GM12878 (cell line): Measurements from ENCODE around the gene DAB2IP. TPM values are rescaled to one million over a fixed set of nuclear protein-coding genes. Genes with fewer than 3 reads are reported as not detected.

Source experiments
- ATAC-seq: fragments of 200-7000 bp; cut with Tn5 transposase; 3 replicates; pipeline ENCODE4 v1.9.1; 2020; ENCODE audit warnings: mild to moderate bottlenecking, moderate library complexity
- BruUV-seq: library from RNA; stranded (reverse); fragments of 400-500 nt; replicated peaks from 2 replicates; lab custom pipeline; 2021; lab: Mats Ljungman, UMichigan
- CTCF ChIA-PET: fragments of 300-600 bp; sonication (Branson Sonifier 250); formaldehyde crosslinking; extraction: SDS; loops from one replicate; lab custom pipeline; 2021; ENCODE audit warnings: inconsistent platforms; lab: Yijun Ruan, JAX
- POLR2A ChIA-PET: fragments of 350-600 bp; formaldehyde crosslinking; extraction: SDS; loops from one replicate; lab custom pipeline; 2021; ENCODE audit warnings: inconsistent platforms; lab: Charles Lee
- RAD21 ChIA-PET: fragments of 300-600 bp; sonication (Branson Sonifier 250); formaldehyde crosslinking; loops from one replicate; lab custom pipeline; 2023; ENCODE audit warnings: antibody characterized with exemption; ENCODE audit not compliant: unreplicated experiment; lab: Charles Lee
- SMC1A ChIA-PET: fragments of 300-600 bp; sonication (Branson Sonifier 250); formaldehyde crosslinking; loops from one replicate; lab custom pipeline; 2023; ENCODE audit not compliant: unreplicated experiment, uncharacterized antibody; lab: Charles Lee
- DNase-seq: peaks from one replicate; pipeline ENCODE4 v3.0.0-alpha.2; 2011; ENCODE audit warnings: low read depth, low spot score
- FAIRE-seq: peaks from 3 replicates; lab custom pipeline; 2011; peaks lifted over from hg19 to GRCh38; lab: Jason Lieb, UNC
- H2AFZ ChIP-seq: 2 replicates; pipeline ENCODE4 v1.6.0; 2011; ENCODE audit warnings: low read depth, low read length, control low read depth; ENCODE audit not compliant: control insufficient read depth
- H3K27ac ChIP-seq: 2 replicates; pipeline ENCODE4 v1.5.1; 2011; ENCODE audit warnings: control low read depth; ENCODE audit not compliant: control insufficient read depth, insufficient read depth
- H3K27me3 ChIP-seq, 2 experiments: replicated peaks in 1 of 2; 2 replicates each; pipeline versions ENCODE4 v1.6.0 to v1.6.1; 2011; ENCODE audit warnings: low read length in 1 of 2; ENCODE audit not compliant: control insufficient read depth in 2 of 2, insufficient read depth in 2 of 2
- H3K36me3 ChIP-seq, 2 experiments: 2 replicates each; pipeline ENCODE4 v1.5.1; 2011; ENCODE audit warnings: low read length in 1 of 2; ENCODE audit not compliant: control insufficient read depth in 2 of 2, insufficient read depth in 2 of 2
- H3K4me1 ChIP-seq: 2 replicates; pipeline ENCODE4 v1.6.1; 2011; ENCODE audit warnings: mild to moderate bottlenecking, low read length, moderate library complexity, mixed read lengths; ENCODE audit not compliant: control insufficient read depth, insufficient read depth
- H3K4me2 ChIP-seq: 2 replicates; pipeline ENCODE4 v1.6.0; 2011; ENCODE audit warnings: control low read depth; ENCODE audit not compliant: control insufficient read depth, insufficient read depth
- H3K4me3 ChIP-seq: fragments of 200-600 bp; sonication (generic); 2 replicates; pipeline ENCODE4 v1.5.1; 2016
- H3K79me2 ChIP-seq: 2 replicates; pipeline ENCODE4 v1.6.0; 2011; ENCODE audit warnings: low read length; ENCODE audit not compliant: control insufficient read depth, insufficient read depth
- H3K9ac ChIP-seq: 2 replicates; pipeline ENCODE4 v1.8.0; 2011; ENCODE audit warnings: low read length, control low read depth, mixed read lengths; ENCODE audit not compliant: control insufficient read depth, insufficient read depth
- H3K9me3 ChIP-seq: replicated peaks from 3 replicates; pipeline ENCODE4 v1.5.1; 2011; ENCODE audit warnings: mild to moderate bottlenecking, low read length; ENCODE audit not compliant: control insufficient read depth, insufficient read depth
- H4K20me1 ChIP-seq: 2 replicates; pipeline ENCODE4 v1.6.0; 2011; ENCODE audit not compliant: control insufficient read depth, insufficient read depth
- ATF7 ChIP-seq: fragments of 450-650 bp; IDR thresholded peaks from 2 replicates; pipeline ENCODE4 v1.6.1; 2016; ENCODE audit warnings: low read depth, mild to moderate bottlenecking
- CBFB ChIP-seq: IDR thresholded peaks from 2 replicates; pipeline ENCODE4 v1.6.1; 2016; ENCODE audit warnings: antibody characterized with exemption, low read depth
- CEBPB ChIP-seq, 2 experiments: fragments of 150-350 bp in 1 of 2; IDR thresholded peaks; 2 replicates each; pipeline ENCODE4 v1.6.1; 2012 to 2014; ENCODE audit warnings: low read depth in 2 of 2, low read length in 2 of 2, borderline replicate concordance in 1 of 2, inconsistent platforms in 1 of 2
- EED ChIP-seq: sonication (generic); IDR thresholded peaks from 2 replicates; pipeline ENCODE4 v1.6.1; 2016; ENCODE audit warnings: antibody characterized with exemption, low read depth
- RELA ChIP-seq: fragments of 450-650 bp; IDR thresholded peaks from 2 replicates; pipeline ENCODE4 v1.8.0; 2014; ENCODE audit warnings: borderline replicate concordance; ENCODE audit not compliant: partially characterized antibody
- SMAD5 ChIP-seq: IDR thresholded peaks from 2 replicates; pipeline ENCODE4 v1.6.1; 2016; ENCODE audit warnings: antibody characterized with exemption, low read depth
- SP1 ChIP-seq: IDR thresholded peaks from one replicate; pipeline ENCODE4 v1.6.1; 2011; ENCODE audit warnings: low read depth, low read length
- SRF ChIP-seq, 2 experiments: IDR thresholded peaks; 2 replicates each; pipeline ENCODE4 v1.6.1; 2011; ENCODE audit warnings: low read depth in 2 of 2, low read length in 2 of 2, mild to moderate bottlenecking in 1 of 2, moderate library complexity in 1 of 2
- STAT1 ChIP-seq: fragments of 450-650 bp; conservative IDR thresholded peaks from 2 replicates; pipeline ENCODE4 v1.6.1; 2014; ENCODE audit warnings: antibody characterized with exemption, mild to moderate bottlenecking
- TBL1XR1 ChIP-seq: IDR thresholded peaks from 2 replicates; pipeline ENCODE4 v1.6.1; 2012; ENCODE audit warnings: low read depth, low read length, improper control_type of control experiment
- TCF7 ChIP-seq: IDR thresholded peaks from 2 replicates; pipeline ENCODE4 v1.6.1; 2014; ENCODE audit warnings: antibody characterized with exemption, borderline replicate concordance
- ZNF207 ChIP-seq: fragments of 450-650 bp; IDR thresholded peaks from 2 replicates; pipeline ENCODE4 v1.6.1; 2014; ENCODE audit warnings: antibody characterized with exemption, mild to moderate bottlenecking, borderline replicate concordance
- ZNF274 ChIP-seq: IDR thresholded peaks from one replicate; pipeline ENCODE4 v1.8.0; 2011; ENCODE audit not compliant: insufficient read length, insufficient read depth
- ZNF384 ChIP-seq: IDR thresholded peaks from 2 replicates; pipeline ENCODE4 v1.6.1; 2012; ENCODE audit warnings: low read depth, mild to moderate bottlenecking, low read length, improper control_type of control experiment, borderline replicate concordance
- WGBS: methylation state at CpG from one replicate; pipeline ENCODE4 v1.1.6; 2016; ENCODE audit warnings: low lambda C conversion rate; ENCODE audit not compliant: insufficient replicate concordance, insufficient coverage; ENCODE audit errors: missing lambda C conversion rate; 5-methylcytosine and 5-hydroxymethylcytosine counted together
- in situ Hi-C: fragments of 300-500 bp; cut with MboI; formaldehyde crosslinking; loops from 9 replicates; pipeline ENCODE4 v1.14.3; 2018; ENCODE audit warnings: mixed read lengths
- intact Hi-C: fragments of 100-400 bp; cut with micrococcal nuclease; formaldehyde crosslinking; loops from one replicate; pipeline ENCODE4 v1.14.2; 2022; ENCODE audit not compliant: unreplicated experiment
- polyA plus RNA-seq, 11 experiments: library from polyadenylated mRNA; depleted of rRNA in 4 of 11; unstranded in 6 of 11; stranded (reverse) in 5 of 11; fragments of >200 nt; fragmentation: Nextera tagmentation in 4 of 11; fragmentation: Illumina TruSeq in 1 of 11; extraction: Ambion mirVana in 4 of 11; extraction: Trizol in 1 of 11; gene quantifications; 1 replicate in 1 of 11; 2 replicates in 10 of 11; pipeline versions ENCODE4 v1.2.1 to v1.2.3, GENCODE V29; 2011 to 2016; ENCODE audit warnings: inconsistent platforms in 2 of 11, missing spikeins in 2 of 11, low read depth in 1 of 11
- total RNA-seq, 4 experiments: library from RNA; depleted of rRNA in 3 of 4; stranded (reverse); fragments of >200 nt in 3 of 4; fragmentation: Illumina TruSeq in 1 of 4; extraction: Trizol in 1 of 4; gene quantifications; 2 replicates each; pipeline versions ENCODE4 v1.2.1 to v1.2.3, GENCODE V29; 2013 to 2021
- TF ChIP-seq, protein P1 (sequence below): fragments of 450-650 bp; IDR thresholded peaks from 2 replicates; pipeline ENCODE4 v1.6.1; 2017; ENCODE audit warnings: antibody characterized with exemption, mild to moderate bottlenecking, moderate library complexity
- TF ChIP-seq, protein P2 (sequence below): fragments of 450-650 bp; IDR thresholded peaks from 2 replicates; pipeline ENCODE4 v1.6.1; 2017; ENCODE audit warnings: mild to moderate bottlenecking, low read depth, inconsistent platforms; ENCODE audit not compliant: poor library complexity, severe bottlenecking

Gene DAB2IP
- total and polyA plus RNA-seq, 10 of the 15 experiments (the other 5 are each of a cell fraction or from before 2014, with no cell fraction given): 0.03 to 0.38 (median 0.14) TPM; not detected in 6

DNA sequence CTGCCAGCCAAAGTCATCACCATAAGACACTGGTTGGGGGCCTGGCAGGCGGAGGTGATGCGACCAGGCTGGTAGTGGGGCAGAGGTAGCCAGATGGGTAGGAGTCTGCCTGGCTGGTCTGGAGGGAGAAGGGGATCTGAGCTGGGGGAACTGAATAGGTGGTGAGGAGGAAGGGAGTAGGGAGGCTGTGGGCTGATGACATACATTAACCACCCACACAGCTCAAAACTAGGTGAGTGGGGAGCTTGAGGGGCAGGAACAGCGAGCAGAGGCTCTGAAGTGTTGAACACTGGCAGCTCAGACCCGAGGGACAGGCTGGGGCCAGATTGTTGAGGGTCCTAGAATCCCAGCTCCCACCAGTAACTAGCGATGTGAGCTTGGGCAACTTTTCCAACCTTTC is 81.0 kb downstream of the DAB2IP start (continued):
- TF ChIP-seq, protein P1, sequence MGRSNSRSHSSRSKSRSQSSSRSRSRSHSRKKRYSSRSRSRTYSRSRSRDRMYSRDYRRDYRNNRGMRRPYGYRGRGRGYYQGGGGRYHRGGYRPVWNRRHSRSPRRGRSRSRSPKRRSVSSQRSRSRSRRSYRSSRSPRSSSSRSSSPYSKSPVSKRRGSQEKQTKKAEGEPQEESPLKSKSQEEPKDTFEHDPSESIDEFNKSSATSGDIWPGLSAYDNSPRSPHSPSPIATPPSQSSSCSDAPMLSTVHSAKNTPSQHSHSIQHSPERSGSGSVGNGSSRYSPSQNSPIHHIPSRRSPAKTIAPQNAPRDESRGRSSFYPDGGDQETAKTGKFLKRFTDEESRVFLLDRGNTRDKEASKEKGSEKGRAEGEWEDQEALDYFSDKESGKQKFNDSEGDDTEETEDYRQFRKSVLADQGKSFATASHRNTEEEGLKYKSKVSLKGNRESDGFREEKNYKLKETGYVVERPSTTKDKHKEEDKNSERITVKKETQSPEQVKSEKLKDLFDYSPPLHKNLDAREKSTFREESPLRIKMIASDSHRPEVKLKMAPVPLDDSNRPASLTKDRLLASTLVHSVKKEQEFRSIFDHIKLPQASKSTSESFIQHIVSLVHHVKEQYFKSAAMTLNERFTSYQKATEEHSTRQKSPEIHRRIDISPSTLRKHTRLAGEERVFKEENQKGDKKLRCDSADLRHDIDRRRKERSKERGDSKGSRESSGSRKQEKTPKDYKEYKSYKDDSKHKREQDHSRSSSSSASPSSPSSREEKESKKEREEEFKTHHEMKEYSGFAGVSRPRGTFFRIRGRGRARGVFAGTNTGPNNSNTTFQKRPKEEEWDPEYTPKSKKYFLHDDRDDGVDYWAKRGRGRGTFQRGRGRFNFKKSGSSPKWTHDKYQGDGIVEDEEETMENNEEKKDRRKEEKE: no peak
- TF ChIP-seq TBL1XR1 (no peak), SMAD5 (no peak), EED (no peak), ZNF274 (no peak)

DNA sequence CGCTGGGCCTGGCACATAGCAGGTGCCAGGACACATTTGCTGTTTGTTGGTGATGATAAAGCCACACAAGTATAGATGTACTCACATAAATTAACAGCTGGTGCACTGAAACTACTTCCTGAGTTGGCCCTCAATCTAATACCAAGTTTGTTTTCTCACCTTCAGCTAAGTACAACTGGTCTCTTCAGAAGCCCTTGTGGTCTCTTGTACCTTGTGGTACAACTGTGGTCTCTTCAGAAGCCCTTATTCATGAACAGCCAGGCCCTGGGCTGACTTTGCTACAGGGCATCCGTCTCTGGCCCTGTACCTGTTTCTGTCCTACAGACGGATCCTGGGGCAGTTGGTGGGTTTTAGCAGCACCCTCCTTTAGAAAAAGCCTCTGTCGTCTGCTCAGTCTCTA is 81.5 kb downstream of the DAB2IP start:
- Histone ChIP-seq H3K27ac (no peak overlapping the region), H3K9ac (no peak overlapping the region), H3K27me3 (peaks cover 7 to 9% of the 10 kb centered on the region in 2 experiments; a peak in 3 of 4 replicates), H3K36me3 (no peaks in the 10 kb centered on the region), H2AFZ (no peak overlapping the region), H3K9me3 (no peaks in the 10 kb centered on the region), H3K4me1 (no peaks in the 10 kb centered on the region; the same call in 1 of the 2 replicates), H3K4me3 (no peak overlapping the region), H4K20me1 (no peaks in the 10 kb centered on the region; the same call in 1 of the 2 replicates), H3K4me2 (no peak overlapping the region), H3K79me2 (no peaks in the 10 kb centered on the region)
- intact Hi-C loops (no loop called here), in situ Hi-C loops (no loop called here)
- ChIA-PET SMC1A (no interaction called here), CTCF (interaction anchor here (1.3 kb wide), 1 partner anchor 45 kb away, joined by 4 read pairs; no protein-coding TSS in a partner anchor), POLR2A (no interaction called here), RAD21 (no interaction called here)
- TF ChIP-seq RELA (no peak), STAT1 (no peak), TCF7 (no peak), ZNF207 (no peak), SRF (IDR thresholded peaks at IDR 0.05; ENCODE audit: low read depth in 2 of 2, low read length in 2 of 2) (no peak), ATF7 (no peak), TBL1XR1 (no peak), ZNF384 (no peak), CBFB (no peak), CEBPB (IDR thresholded peaks at IDR 0.05; ENCODE audit: borderline replicate concordance in 1 of 2, low read depth in 2 of 2, low read length in 2 of 2) (no peak), SP1 (no peak)
- TF ChIP-seq, protein P2, sequence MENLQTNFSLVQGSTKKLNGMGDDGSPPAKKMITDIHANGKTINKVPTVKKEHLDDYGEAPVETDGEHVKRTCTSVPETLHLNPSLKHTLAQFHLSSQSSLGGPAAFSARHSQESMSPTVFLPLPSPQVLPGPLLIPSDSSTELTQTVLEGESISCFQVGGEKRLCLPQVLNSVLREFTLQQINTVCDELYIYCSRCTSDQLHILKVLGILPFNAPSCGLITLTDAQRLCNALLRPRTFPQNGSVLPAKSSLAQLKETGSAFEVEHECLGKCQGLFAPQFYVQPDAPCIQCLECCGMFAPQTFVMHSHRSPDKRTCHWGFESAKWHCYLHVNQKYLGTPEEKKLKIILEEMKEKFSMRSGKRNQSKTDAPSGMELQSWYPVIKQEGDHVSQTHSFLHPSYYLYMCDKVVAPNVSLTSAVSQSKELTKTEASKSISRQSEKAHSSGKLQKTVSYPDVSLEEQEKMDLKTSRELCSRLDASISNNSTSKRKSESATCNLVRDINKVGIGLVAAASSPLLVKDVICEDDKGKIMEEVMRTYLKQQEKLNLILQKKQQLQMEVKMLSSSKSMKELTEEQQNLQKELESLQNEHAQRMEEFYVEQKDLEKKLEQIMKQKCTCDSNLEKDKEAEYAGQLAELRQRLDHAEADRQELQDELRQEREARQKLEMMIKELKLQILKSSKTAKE: no peak
- ATAC-seq: no peak
- no peak for DNase-seq
- FAIRE-seq: no peak
- 19% methylated on average over 4 of the region's 4 CpGs for WGBS
- BruUV-seq: no TSS peak
